GM10266 (cell line): ENCODE measurements around the gene MAGEA4.

Experiments used
- DNase-seq: peaks from one replicate; pipeline ENCODE4 v3.0.0; 2012; ENCODE audit errors: extremely low spot score
- CTCF ChIP-seq: IDR thresholded peaks from 2 replicates; pipeline ENCODE4 v1.5.1; 2012; ENCODE audit warnings: mild to moderate bottlenecking, low read depth; ENCODE audit not compliant: control insufficient read depth, insufficient read depth; ENCODE audit errors: missing control alignments

MAGEA4 gene

GRCh38 chrX:151966236-151966635, 53.5 kb downstream of the MAGEA4 start:
- DNase-seq, result no peak
- no peak for TF ChIP-seq CTCF

GRCh38 chrX:151970027-151970426, 57.3 kb downstream of the MAGEA4 start:
- no peak for TF ChIP-seq CTCF
- no peak for DNase-seq

GRCh38 chrX:151970661-151971060, 58.0 kb downstream of the MAGEA4 start:
- DNase-seq, result no peak
- TF ChIP-seq CTCF, result no peak

- DNase-seq, result no peak
- no peak for TF ChIP-seq CTCF
These were observed 60.5 kb downstream of the MAGEA4 start for GRCh38 chrX:151973060-151973661.

GRCh38 chrX:151973851-151974335, 61.2 kb downstream of the MAGEA4 start:
- no peak for TF ChIP-seq CTCF

More at GRCh38 chrX:151973851-151974335, 61.2 kb downstream of the MAGEA4 start:
- DNase-seq, result no peak
